GM23338 (cell line): ENCODE results near the gene TMEM52. TPM values are rescaled to one million over a fixed set of nuclear protein-coding genes. Genes with fewer than 3 reads are reported as not detected.

Source experiments
- ATAC-seq: fragments of 200-7000 bp; cut with Tn5 transposase; 3 replicates; pipeline ENCODE4 v1.9.1; 2020
- DNase-seq: peaks from one replicate; pipeline ENCODE4 v3.0.0-alpha.2; 2015; ENCODE audit warnings: low spot score
- H2AFZ ChIP-seq: fragments of 200-600 bp; sonication (generic); 2 replicates; pipeline ENCODE4 v1.8.0; 2016; ENCODE audit warnings: antibody characterized with exemption, mild to moderate bottlenecking, moderate library complexity
- H3F3A ChIP-seq: fragments of 200-600 bp; sonication (generic); replicated peaks from 2 replicates; pipeline ENCODE4 v1.8.0; 2017; ENCODE audit warnings: antibody characterized with exemption, mixed run types, low read depth
- H3K27ac ChIP-seq: fragments of 200-600 bp; sonication (generic); 2 replicates; pipeline ENCODE4 v1.6.1; 2016; ENCODE audit warnings: low read depth
- H3K27me3 ChIP-seq: fragments of 200-600 bp; sonication (generic); 2 replicates; pipeline ENCODE4 v1.8.0; 2016; ENCODE audit warnings: mild to moderate bottlenecking, mixed run types, moderate library complexity; ENCODE audit not compliant: insufficient read depth
- H3K36me3 ChIP-seq: fragments of 200-600 bp; sonication (generic); 2 replicates; pipeline ENCODE4 v1.8.0; 2016; ENCODE audit warnings: mild to moderate bottlenecking; ENCODE audit not compliant: insufficient read depth
- H3K4me1 ChIP-seq: fragments of 200-600 bp; sonication (generic); 2 replicates; pipeline ENCODE4 v1.8.0; 2016; ENCODE audit warnings: mild to moderate bottlenecking, moderate library complexity; ENCODE audit not compliant: insufficient read depth
- H3K4me2 ChIP-seq: fragments of 200-600 bp; sonication (generic); 2 replicates; pipeline ENCODE4 v1.7.1; 2017; ENCODE audit warnings: mixed run types
- H3K4me3 ChIP-seq: fragments of 200-600 bp; sonication (generic); 2 replicates; pipeline ENCODE4 v1.6.1; 2016; ENCODE audit warnings: mixed run types
- H3K79me2 ChIP-seq: fragments of 200-600 bp; sonication (generic); replicated peaks from 2 replicates; pipeline ENCODE4 v1.8.0; 2017; ENCODE audit warnings: mild to moderate bottlenecking; ENCODE audit not compliant: insufficient read depth
- H3K9me2 ChIP-seq: fragments of 200-600 bp; sonication (generic); 2 replicates; pipeline ENCODE4 v1.8.0; 2017; ENCODE audit not compliant: insufficient read depth
- H4K20me1 ChIP-seq: fragments of 200-600 bp; sonication (generic); replicated peaks from 2 replicates; pipeline ENCODE4 v1.8.0; 2017; ENCODE audit warnings: mild to moderate bottlenecking; ENCODE audit not compliant: insufficient read depth
- H3K27ac Mint-ChIP-seq: 2 replicates; pipeline ENCODE4 v1.8.0; 2020; ENCODE audit warnings: inconsistent platforms, mild to moderate bottlenecking, moderate library complexity, mixed read lengths
- H3K27me3 Mint-ChIP-seq: 3 replicates; pipeline ENCODE4 v1.8.0; 2022; ENCODE audit warnings: low read depth, mild to moderate bottlenecking, moderate library complexity, mixed read lengths, inconsistent platforms; ENCODE audit not compliant: insufficient read depth, poor library complexity
- H3K36me3 Mint-ChIP-seq: 3 replicates; pipeline ENCODE4 v1.8.0; 2021; ENCODE audit warnings: low read depth, mild to moderate bottlenecking, inconsistent platforms, moderate library complexity, mixed read lengths
- H3K4me1 Mint-ChIP-seq: 3 replicates; pipeline ENCODE4 v1.8.0; 2020; ENCODE audit warnings: mild to moderate bottlenecking, inconsistent platforms, mixed read lengths
- H3K4me3 Mint-ChIP-seq: 3 replicates; pipeline ENCODE4 v1.8.0; 2021; ENCODE audit warnings: moderate library complexity, mild to moderate bottlenecking, inconsistent platforms, mixed read lengths
- H3K9me3 Mint-ChIP-seq: 3 replicates; pipeline ENCODE4 v1.8.0; 2020; ENCODE audit warnings: moderate library complexity, mild to moderate bottlenecking, inconsistent platforms, mixed read lengths
- CREB1 ChIP-seq: fragments of 250-450 bp; sonication (Bioruptor Pico); IDR thresholded peaks from 2 replicates; pipeline ENCODE4 v1.5.0; 2020; ENCODE audit warnings: low read depth, mild to moderate bottlenecking, moderate library complexity
- EZH2 ChIP-seq: fragments of 200-600 bp; sonication (generic); IDR thresholded peaks from one replicate; pipeline ENCODE4 v1.8.0; 2017; ENCODE audit warnings: antibody characterized with exemption, mild to moderate bottlenecking, low read depth; ENCODE audit not compliant: unreplicated experiment
- EZH2phosphoT487 ChIP-seq: fragments of 200-600 bp; sonication (generic); IDR thresholded peaks from one replicate; pipeline ENCODE4 v1.8.1; 2018; ENCODE audit warnings: antibody characterized with exemption; ENCODE audit not compliant: unreplicated experiment
- JUNB ChIP-seq: IDR thresholded peaks from one replicate; pipeline ENCODE4 v1.6.1; 2016; ENCODE audit warnings: antibody characterized with exemption; ENCODE audit not compliant: unreplicated experiment
- POLR2AphosphoS5 ChIP-seq: IDR thresholded peaks from 2 replicates; pipeline ENCODE4 v1.6.1; 2016; ENCODE audit warnings: antibody characterized with exemption, low read depth
- STAT1 ChIP-seq: IDR thresholded peaks from one replicate; pipeline ENCODE4 v1.6.1; 2016; ENCODE audit warnings: antibody characterized with exemption; ENCODE audit not compliant: unreplicated experiment
- ZNF114 ChIP-seq: fragments of 250-450 bp; sonication (Bioruptor Pico); IDR thresholded peaks from 2 replicates; pipeline ENCODE4 v1.5.0; 2020; ENCODE audit warnings: mild to moderate bottlenecking, moderate library complexity
- ZNF331 ChIP-seq: fragments of 250-450 bp; sonication (Bioruptor Pico); IDR thresholded peaks from 2 replicates; pipeline ENCODE4 v1.5.0; 2020; ENCODE audit warnings: low read depth, mild to moderate bottlenecking, moderate library complexity
- polyA plus RNA-seq: library from polyadenylated mRNA; unstranded; fragments of >200 nt; fragmentation: Nextera tagmentation; extraction: Ambion mirVana; gene quantifications from 2 replicates; pipeline ENCODE4 v1.2.1, GENCODE V29; 2016
- total RNA-seq: library from RNA; depleted of rRNA; stranded (reverse); fragments of >200 nt; shearing (Covaris generic); gene quantifications from 2 replicates; pipeline ENCODE4 v1.2.3, GENCODE V29; 2014
- TF ChIP-seq, protein P1 (sequence below): IDR thresholded peaks from 2 replicates; pipeline ENCODE4 v1.6.1; 2016; ENCODE audit warnings: antibody characterized with exemption
- TF ChIP-seq, protein P2 (sequence below), 2 experiments: fragments of 200-600 bp in 1 of 2; sonication (generic) in 1 of 2; conservative IDR thresholded peaks; 2 replicates each; pipeline versions ENCODE4 v1.5.1 to v1.6.1; 2016 to 2017; ENCODE audit warnings: antibody characterized with exemption in 2 of 2, low read depth in 2 of 2, mild to moderate bottlenecking in 2 of 2, moderate library complexity in 1 of 2
- TF ChIP-seq, protein P3 (sequence below): IDR thresholded peaks from one replicate; pipeline ENCODE4 v1.6.1; 2018; ENCODE audit warnings: antibody characterized with exemption; ENCODE audit not compliant: unreplicated experiment

The TMEM52 gene
- total and polyA plus RNA-seq, 2 experiments from 2014 or later: 19.5 to 25.0 TPM

DNA sequence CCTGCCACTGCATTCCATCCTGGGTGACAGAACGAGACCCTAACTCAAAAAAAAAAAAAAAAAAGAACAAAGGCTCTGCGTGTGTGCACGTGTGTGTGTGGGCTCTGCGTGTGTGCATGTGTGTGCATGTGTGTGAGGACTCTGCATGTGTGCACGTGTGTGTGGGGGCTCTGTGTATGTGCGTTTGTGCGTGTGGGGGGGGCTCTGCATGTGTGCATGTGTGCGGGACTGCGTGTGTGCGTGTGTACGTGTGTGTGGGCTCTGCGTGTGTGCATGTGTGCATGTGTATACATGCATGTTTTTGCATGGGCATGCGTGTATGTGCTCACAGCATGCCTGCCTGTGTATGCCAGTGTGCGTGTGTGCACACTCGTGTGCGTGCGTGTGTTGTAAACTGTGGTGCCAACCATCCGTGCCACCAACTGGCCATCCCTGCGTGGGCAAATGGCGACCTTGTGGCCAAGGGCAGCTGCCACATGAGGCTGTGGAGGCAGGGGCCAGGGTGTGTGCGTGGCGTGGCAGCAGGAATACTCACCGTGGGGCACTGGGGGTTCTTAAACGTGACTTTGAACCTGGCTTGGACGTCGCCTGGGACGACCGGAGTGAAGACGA is 26.8 kb upstream of the TMEM52 start:
- H3K36me3 Mint-ChIP-seq: no peaks in the 10 kb centered on the region
- Histone ChIP-seq H3K4me2 (no peak overlapping the region), H3K27me3 (no peaks in the 10 kb centered on the region), H3K36me3 (no peaks in the 10 kb centered on the region), H3K27ac (no peak overlapping the region), H3F3A (0 out of 2 replicates have a peak, but pooled peaks cover 4% of the 10 kb centered on the region), H3K4me1 (no peaks in the 10 kb centered on the region), H4K20me1 (no peaks in the 10 kb centered on the region), H3K79me2 (no peaks in the 10 kb centered on the region), H3K9me2 (no peaks in the 10 kb centered on the region), H3K4me3 (no peak overlapping the region), H2AFZ (no peak overlapping the region)
- no peaks in the 10 kb centered on the region for H3K9me3 Mint-ChIP-seq
- DNase-seq (no peak), ATAC-seq (no peak)
- no peak overlapping the region for H3K27ac Mint-ChIP-seq
- H3K4me3 Mint-ChIP-seq: no peak overlapping the region; the same call in 2 of the 3 replicates
- TF ChIP-seq EZH2: no peak
- no peak for TF ChIP-seq ZNF114 (CRISPR knock-in tag)
- no peak for TF ChIP-seq EZH2phosphoT487
- no peak for TF ChIP-seq STAT1
- no peak for TF ChIP-seq JUNB
- TF ChIP-seq, protein P1, sequence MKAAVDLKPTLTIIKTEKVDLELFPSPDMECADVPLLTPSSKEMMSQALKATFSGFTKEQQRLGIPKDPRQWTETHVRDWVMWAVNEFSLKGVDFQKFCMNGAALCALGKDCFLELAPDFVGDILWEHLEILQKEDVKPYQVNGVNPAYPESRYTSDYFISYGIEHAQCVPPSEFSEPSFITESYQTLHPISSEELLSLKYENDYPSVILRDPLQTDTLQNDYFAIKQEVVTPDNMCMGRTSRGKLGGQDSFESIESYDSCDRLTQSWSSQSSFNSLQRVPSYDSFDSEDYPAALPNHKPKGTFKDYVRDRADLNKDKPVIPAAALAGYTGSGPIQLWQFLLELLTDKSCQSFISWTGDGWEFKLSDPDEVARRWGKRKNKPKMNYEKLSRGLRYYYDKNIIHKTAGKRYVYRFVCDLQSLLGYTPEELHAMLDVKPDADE: no peak
- TF ChIP-seq, protein P2, sequence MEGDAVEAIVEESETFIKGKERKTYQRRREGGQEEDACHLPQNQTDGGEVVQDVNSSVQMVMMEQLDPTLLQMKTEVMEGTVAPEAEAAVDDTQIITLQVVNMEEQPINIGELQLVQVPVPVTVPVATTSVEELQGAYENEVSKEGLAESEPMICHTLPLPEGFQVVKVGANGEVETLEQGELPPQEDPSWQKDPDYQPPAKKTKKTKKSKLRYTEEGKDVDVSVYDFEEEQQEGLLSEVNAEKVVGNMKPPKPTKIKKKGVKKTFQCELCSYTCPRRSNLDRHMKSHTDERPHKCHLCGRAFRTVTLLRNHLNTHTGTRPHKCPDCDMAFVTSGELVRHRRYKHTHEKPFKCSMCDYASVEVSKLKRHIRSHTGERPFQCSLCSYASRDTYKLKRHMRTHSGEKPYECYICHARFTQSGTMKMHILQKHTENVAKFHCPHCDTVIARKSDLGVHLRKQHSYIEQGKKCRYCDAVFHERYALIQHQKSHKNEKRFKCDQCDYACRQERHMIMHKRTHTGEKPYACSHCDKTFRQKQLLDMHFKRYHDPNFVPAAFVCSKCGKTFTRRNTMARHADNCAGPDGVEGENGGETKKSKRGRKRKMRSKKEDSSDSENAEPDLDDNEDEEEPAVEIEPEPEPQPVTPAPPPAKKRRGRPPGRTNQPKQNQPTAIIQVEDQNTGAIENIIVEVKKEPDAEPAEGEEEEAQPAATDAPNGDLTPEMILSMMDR (conservative IDR thresholded peaks at IDR 0.05; ENCODE audit: low read depth in 2 of 2): no peak
- TF ChIP-seq ZNF331 (CRISPR knock-in tag): no peak
- TF ChIP-seq CREB1 (CRISPR knock-in tag): no peak
- peaks cover 4% of the 10 kb centered on the region; the same call in 1 of the 3 replicates for H3K4me1 Mint-ChIP-seq
- H3K27me3 Mint-ChIP-seq: peaks cover 13% of the 10 kb centered on the region

DNA sequence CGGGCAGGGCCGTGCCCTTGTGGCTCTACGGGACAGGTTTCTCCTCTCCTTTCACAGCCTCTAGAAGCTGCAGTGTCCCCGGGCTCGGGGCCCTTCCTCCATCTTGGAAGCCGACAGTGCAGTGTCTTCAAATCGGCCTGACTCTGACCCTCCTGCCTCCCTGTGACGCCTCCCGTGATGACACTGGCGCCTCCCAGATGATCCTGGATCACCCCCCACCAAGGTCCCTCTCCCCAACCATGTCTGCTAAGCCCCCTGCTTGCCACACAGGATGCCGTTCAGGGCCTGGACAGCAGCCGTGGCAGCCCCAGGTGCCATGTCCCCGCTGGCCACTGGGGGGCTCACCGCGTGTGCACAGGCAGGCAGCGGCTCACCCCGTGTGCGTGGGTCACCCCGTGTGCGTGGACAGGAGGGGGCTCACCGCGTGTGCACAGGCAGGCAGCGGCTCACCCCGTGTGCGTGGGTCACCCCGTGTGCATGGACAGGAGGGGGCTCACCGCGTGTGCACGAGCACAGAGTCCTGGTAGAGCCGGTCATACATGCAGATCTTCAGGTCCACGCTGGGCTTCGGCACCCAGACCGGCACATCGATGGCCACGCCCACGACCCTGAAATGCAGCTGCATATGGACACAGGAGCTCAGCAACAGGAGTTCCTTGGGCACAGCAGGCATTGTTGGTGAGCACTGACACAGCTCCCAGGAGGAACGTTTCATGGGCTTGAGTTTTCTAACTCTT is 24.9 kb upstream of the TMEM52 start:
- no peaks in the 10 kb centered on the region for H3K79me2 ChIP-seq
- no peaks in the 10 kb centered on the region for H3K4me1 ChIP-seq
- Mint-ChIP-seq H3K36me3 (no peaks in the 10 kb centered on the region), H3K4me1 (peaks cover 4% of the 10 kb centered on the region; the same call in 1 of the 3 replicates), H3K27me3 (peaks cover 20% of the 10 kb centered on the region), H3K9me3 (no peaks in the 10 kb centered on the region), H3K27ac (peak overlapping the region; percentile 67), H3K4me3 (peak overlapping the region; percentile 58)
- no peaks in the 10 kb centered on the region for H3K27me3 ChIP-seq
- H3K27ac ChIP-seq: 0 out of 2 replicates have a peak overlapping the region, but pooled peaks have one; percentile 78
- H3K4me2 ChIP-seq: peak overlapping the region; percentile 69; the same call in 1 of the 2 replicates
- 0 out of 2 replicates have a peak, but pooled peaks cover 4% of the 10 kb centered on the region for H3F3A ChIP-seq
- ATAC-seq (peak; percentile 95), DNase-seq (peak; percentile 81)
- no peaks in the 10 kb centered on the region for H4K20me1 ChIP-seq
- peak overlapping the region; percentile 97 for H2AFZ ChIP-seq
- peak overlapping the region; percentile 53 for H3K4me3 ChIP-seq
- no peaks in the 10 kb centered on the region for H3K36me3 ChIP-seq
- no peaks in the 10 kb centered on the region for H3K9me2 ChIP-seq
- TF ChIP-seq, protein P3, sequence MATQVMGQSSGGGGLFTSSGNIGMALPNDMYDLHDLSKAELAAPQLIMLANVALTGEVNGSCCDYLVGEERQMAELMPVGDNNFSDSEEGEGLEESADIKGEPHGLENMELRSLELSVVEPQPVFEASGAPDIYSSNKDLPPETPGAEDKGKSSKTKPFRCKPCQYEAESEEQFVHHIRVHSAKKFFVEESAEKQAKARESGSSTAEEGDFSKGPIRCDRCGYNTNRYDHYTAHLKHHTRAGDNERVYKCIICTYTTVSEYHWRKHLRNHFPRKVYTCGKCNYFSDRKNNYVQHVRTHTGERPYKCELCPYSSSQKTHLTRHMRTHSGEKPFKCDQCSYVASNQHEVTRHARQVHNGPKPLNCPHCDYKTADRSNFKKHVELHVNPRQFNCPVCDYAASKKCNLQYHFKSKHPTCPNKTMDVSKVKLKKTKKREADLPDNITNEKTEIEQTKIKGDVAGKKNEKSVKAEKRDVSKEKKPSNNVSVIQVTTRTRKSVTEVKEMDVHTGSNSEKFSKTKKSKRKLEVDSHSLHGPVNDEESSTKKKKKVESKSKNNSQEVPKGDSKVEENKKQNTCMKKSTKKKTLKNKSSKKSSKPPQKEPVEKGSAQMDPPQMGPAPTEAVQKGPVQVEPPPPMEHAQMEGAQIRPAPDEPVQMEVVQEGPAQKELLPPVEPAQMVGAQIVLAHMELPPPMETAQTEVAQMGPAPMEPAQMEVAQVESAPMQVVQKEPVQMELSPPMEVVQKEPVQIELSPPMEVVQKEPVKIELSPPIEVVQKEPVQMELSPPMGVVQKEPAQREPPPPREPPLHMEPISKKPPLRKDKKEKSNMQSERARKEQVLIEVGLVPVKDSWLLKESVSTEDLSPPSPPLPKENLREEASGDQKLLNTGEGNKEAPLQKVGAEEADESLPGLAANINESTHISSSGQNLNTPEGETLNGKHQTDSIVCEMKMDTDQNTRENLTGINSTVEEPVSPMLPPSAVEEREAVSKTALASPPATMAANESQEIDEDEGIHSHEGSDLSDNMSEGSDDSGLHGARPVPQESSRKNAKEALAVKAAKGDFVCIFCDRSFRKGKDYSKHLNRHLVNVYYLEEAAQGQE: peak; percentile 66
- peak; percentile 39; the same call in 1 of the 2 replicates for TF ChIP-seq CREB1 (CRISPR knock-in tag)
- TF ChIP-seq POLR2AphosphoS5: no peak
